Measurements from ENCODE around the gene CNTFR. TPM values are rescaled to one million over a fixed set of nuclear protein-coding genes. Genes with fewer than 3 reads are reported as not detected.

Gene CNTFR
- total and polyA plus RNA-seq, 2 of the 8 experiments (the other 6 are each of a cell fraction or from before 2014, with no cell fraction given) = 1.2 to 4.2 TPM

DNA sequence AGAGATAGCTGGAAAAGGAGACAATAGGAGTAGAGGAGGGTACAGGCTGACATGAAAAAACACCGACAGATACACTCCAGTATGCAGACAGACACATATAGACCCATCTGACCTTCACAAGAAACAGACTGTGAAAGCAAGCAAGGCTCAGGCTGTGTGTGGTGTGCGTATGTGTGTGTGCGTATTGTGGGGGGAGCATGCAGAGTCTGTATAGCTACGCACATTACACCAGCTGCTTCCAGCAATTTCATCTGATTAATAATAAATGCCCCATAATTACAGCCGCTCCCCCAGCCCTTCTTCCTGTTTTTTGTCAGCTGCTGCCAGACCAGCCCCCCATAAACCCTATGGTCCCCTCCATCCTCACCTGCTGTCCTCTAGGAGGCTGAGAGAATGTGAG, 6.7 kb downstream of the CNTFR start (continued):
- no peak for TF ChIP-seq CHD2 (IDR thresholded peaks at IDR 0.05; ENCODE audit: low read length)
- TF ChIP-seq GTF2F1 (IDR thresholded peaks at IDR 0.05; ENCODE audit: borderline replicate concordance, low read depth, low read length) = no peak
- TF ChIP-seq, protein P1, sequence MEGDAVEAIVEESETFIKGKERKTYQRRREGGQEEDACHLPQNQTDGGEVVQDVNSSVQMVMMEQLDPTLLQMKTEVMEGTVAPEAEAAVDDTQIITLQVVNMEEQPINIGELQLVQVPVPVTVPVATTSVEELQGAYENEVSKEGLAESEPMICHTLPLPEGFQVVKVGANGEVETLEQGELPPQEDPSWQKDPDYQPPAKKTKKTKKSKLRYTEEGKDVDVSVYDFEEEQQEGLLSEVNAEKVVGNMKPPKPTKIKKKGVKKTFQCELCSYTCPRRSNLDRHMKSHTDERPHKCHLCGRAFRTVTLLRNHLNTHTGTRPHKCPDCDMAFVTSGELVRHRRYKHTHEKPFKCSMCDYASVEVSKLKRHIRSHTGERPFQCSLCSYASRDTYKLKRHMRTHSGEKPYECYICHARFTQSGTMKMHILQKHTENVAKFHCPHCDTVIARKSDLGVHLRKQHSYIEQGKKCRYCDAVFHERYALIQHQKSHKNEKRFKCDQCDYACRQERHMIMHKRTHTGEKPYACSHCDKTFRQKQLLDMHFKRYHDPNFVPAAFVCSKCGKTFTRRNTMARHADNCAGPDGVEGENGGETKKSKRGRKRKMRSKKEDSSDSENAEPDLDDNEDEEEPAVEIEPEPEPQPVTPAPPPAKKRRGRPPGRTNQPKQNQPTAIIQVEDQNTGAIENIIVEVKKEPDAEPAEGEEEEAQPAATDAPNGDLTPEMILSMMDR (IDR thresholded peaks at IDR 0.05; ENCODE audit: control extremely low read depth in 1 of 3, insufficient read depth in 1 of 3, low read depth in 1 of 3, low read length in 3 of 3) = no peak
- TF ChIP-seq SP2 (IDR thresholded peaks at IDR 0.05; ENCODE audit: low read length) = no peak
- TF ChIP-seq TAF7 (optimal IDR thresholded peaks at IDR 0.05; ENCODE audit: borderline replicate concordance, low read depth, low read length) = no peak

Data from H1 (cell line).